GM12878 (cell line): ENCODE results near the gene TRPM3. TPM values are rescaled to one million over a fixed set of nuclear protein-coding genes. Genes with fewer than 3 reads are reported as not detected.

Experiments used
- ATAC-seq: fragments of 200-7000 bp; cut with Tn5 transposase; 3 replicates; pipeline ENCODE4 v1.9.1; 2020; ENCODE audit warnings: mild to moderate bottlenecking, moderate library complexity
- BruUV-seq: library from RNA; stranded (reverse); fragments of 400-500 nt; replicated peaks from 2 replicates; lab custom pipeline; 2021; lab: Mats Ljungman, UMichigan
- CTCF ChIA-PET: fragments of 300-600 bp; sonication (Branson Sonifier 250); formaldehyde crosslinking; extraction: SDS; loops from one replicate; lab custom pipeline; 2021; ENCODE audit warnings: inconsistent platforms; lab: Yijun Ruan, JAX
- POLR2A ChIA-PET: fragments of 350-600 bp; formaldehyde crosslinking; extraction: SDS; loops from one replicate; lab custom pipeline; 2021; ENCODE audit warnings: inconsistent platforms; lab: Charles Lee
- RAD21 ChIA-PET: fragments of 300-600 bp; sonication (Branson Sonifier 250); formaldehyde crosslinking; loops from one replicate; lab custom pipeline; 2023; ENCODE audit warnings: antibody characterized with exemption; ENCODE audit not compliant: unreplicated experiment; lab: Charles Lee
- SMC1A ChIA-PET: fragments of 300-600 bp; sonication (Branson Sonifier 250); formaldehyde crosslinking; loops from one replicate; lab custom pipeline; 2023; ENCODE audit not compliant: unreplicated experiment, uncharacterized antibody; lab: Charles Lee
- DNase-seq: peaks from one replicate; pipeline ENCODE4 v3.0.0-alpha.2; 2011; ENCODE audit warnings: low read depth, low spot score
- FAIRE-seq: peaks from 3 replicates; lab custom pipeline; 2011; peaks lifted over from hg19 to GRCh38; lab: Jason Lieb, UNC
- H2AFZ ChIP-seq: 2 replicates; pipeline ENCODE4 v1.6.0; 2011; ENCODE audit warnings: low read depth, low read length, control low read depth; ENCODE audit not compliant: control insufficient read depth
- H3K27ac ChIP-seq: 2 replicates; pipeline ENCODE4 v1.5.1; 2011; ENCODE audit warnings: control low read depth; ENCODE audit not compliant: control insufficient read depth, insufficient read depth
- H3K27me3 ChIP-seq, 2 experiments: replicated peaks in 1 of 2; 2 replicates each; pipeline versions ENCODE4 v1.6.0 to v1.6.1; 2011; ENCODE audit warnings: low read length in 1 of 2; ENCODE audit not compliant: control insufficient read depth in 2 of 2, insufficient read depth in 2 of 2
- H3K36me3 ChIP-seq, 2 experiments: 2 replicates each; pipeline ENCODE4 v1.5.1; 2011; ENCODE audit warnings: low read length in 1 of 2; ENCODE audit not compliant: control insufficient read depth in 2 of 2, insufficient read depth in 2 of 2
- H3K4me1 ChIP-seq: 2 replicates; pipeline ENCODE4 v1.6.1; 2011; ENCODE audit warnings: mild to moderate bottlenecking, low read length, moderate library complexity, mixed read lengths; ENCODE audit not compliant: control insufficient read depth, insufficient read depth
- H3K4me2 ChIP-seq: 2 replicates; pipeline ENCODE4 v1.6.0; 2011; ENCODE audit warnings: control low read depth; ENCODE audit not compliant: control insufficient read depth, insufficient read depth
- H3K4me3 ChIP-seq: fragments of 200-600 bp; sonication (generic); 2 replicates; pipeline ENCODE4 v1.5.1; 2016
- H3K79me2 ChIP-seq: 2 replicates; pipeline ENCODE4 v1.6.0; 2011; ENCODE audit warnings: low read length; ENCODE audit not compliant: control insufficient read depth, insufficient read depth
- H3K9ac ChIP-seq: 2 replicates; pipeline ENCODE4 v1.8.0; 2011; ENCODE audit warnings: low read length, control low read depth, mixed read lengths; ENCODE audit not compliant: control insufficient read depth, insufficient read depth
- H3K9me3 ChIP-seq: replicated peaks from 3 replicates; pipeline ENCODE4 v1.5.1; 2011; ENCODE audit warnings: mild to moderate bottlenecking, low read length; ENCODE audit not compliant: control insufficient read depth, insufficient read depth
- H4K20me1 ChIP-seq: 2 replicates; pipeline ENCODE4 v1.6.0; 2011; ENCODE audit not compliant: control insufficient read depth, insufficient read depth
- CEBPB ChIP-seq, 2 experiments: fragments of 150-350 bp in 1 of 2; IDR thresholded peaks; 2 replicates each; pipeline ENCODE4 v1.6.1; 2012 to 2014; ENCODE audit warnings: low read depth in 2 of 2, low read length in 2 of 2, borderline replicate concordance in 1 of 2, inconsistent platforms in 1 of 2
- CHD2 ChIP-seq: IDR thresholded peaks from 2 replicates; pipeline ENCODE4 v1.6.1; 2011; ENCODE audit warnings: low read depth, low read length, improper control_type of control experiment, borderline replicate concordance
- EED ChIP-seq: sonication (generic); IDR thresholded peaks from 2 replicates; pipeline ENCODE4 v1.6.1; 2016; ENCODE audit warnings: antibody characterized with exemption, low read depth
- POLR2A ChIP-seq: IDR thresholded peaks from 2 replicates; pipeline ENCODE4 v1.6.1; 2011; ENCODE audit warnings: low read depth, mild to moderate bottlenecking, low read length
- POLR2AphosphoS2 ChIP-seq: IDR thresholded peaks from 2 replicates; pipeline ENCODE4 v1.6.1; 2011; ENCODE audit warnings: low read depth, mild to moderate bottlenecking, low read length, improper control_type of control experiment, moderate library complexity
- RFX5 ChIP-seq: IDR thresholded peaks from 2 replicates; pipeline ENCODE4 v1.6.1; 2011; ENCODE audit warnings: low read depth, low read length, improper control_type of control experiment
- SREBF1 ChIP-seq: IDR thresholded peaks from 2 replicates; pipeline ENCODE4 v1.6.1; 2012; ENCODE audit warnings: mild to moderate bottlenecking, low read length
- ZBTB4 ChIP-seq: fragments of 450-650 bp; formaldehyde crosslinking; IDR thresholded peaks from 2 replicates; pipeline ENCODE4 v1.4.0; 2022; ENCODE audit warnings: mild to moderate bottlenecking, moderate library complexity
- ZNF592 ChIP-seq: fragments of 450-650 bp; IDR thresholded peaks from 2 replicates; pipeline ENCODE4 v1.6.1; 2017; ENCODE audit warnings: mild to moderate bottlenecking, moderate library complexity
- WGBS: methylation state at CpG from one replicate; pipeline ENCODE4 v1.1.6; 2016; ENCODE audit warnings: low lambda C conversion rate; ENCODE audit not compliant: insufficient replicate concordance, insufficient coverage; ENCODE audit errors: missing lambda C conversion rate; 5-methylcytosine and 5-hydroxymethylcytosine counted together
- in situ Hi-C: fragments of 300-500 bp; cut with MboI; formaldehyde crosslinking; loops from 9 replicates; pipeline ENCODE4 v1.14.3; 2018; ENCODE audit warnings: mixed read lengths
- intact Hi-C: fragments of 100-400 bp; cut with micrococcal nuclease; formaldehyde crosslinking; loops from one replicate; pipeline ENCODE4 v1.14.2; 2022; ENCODE audit not compliant: unreplicated experiment
- polyA plus RNA-seq, 11 experiments: library from polyadenylated mRNA; depleted of rRNA in 4 of 11; unstranded in 6 of 11; stranded (reverse) in 5 of 11; fragments of >200 nt; fragmentation: Nextera tagmentation in 4 of 11; fragmentation: Illumina TruSeq in 1 of 11; extraction: Ambion mirVana in 4 of 11; extraction: Trizol in 1 of 11; gene quantifications; 1 replicate in 1 of 11; 2 replicates in 10 of 11; pipeline versions ENCODE4 v1.2.1 to v1.2.3, GENCODE V29; 2011 to 2016; ENCODE audit warnings: inconsistent platforms in 2 of 11, missing spikeins in 2 of 11, low read depth in 1 of 11
- total RNA-seq, 4 experiments: library from RNA; depleted of rRNA in 3 of 4; stranded (reverse); fragments of >200 nt in 3 of 4; fragmentation: Illumina TruSeq in 1 of 4; extraction: Trizol in 1 of 4; gene quantifications; 2 replicates each; pipeline versions ENCODE4 v1.2.1 to v1.2.3, GENCODE V29; 2013 to 2021

TRPM3 gene
- total and polyA plus RNA-seq, 10 of the 15 experiments (the other 5 are each of a cell fraction or from before 2014, with no cell fraction given), result not detected

GRCh38 chr9:70634696-70635095 lies 486.7 kb downstream of the TRPM3 start:
- ChIA-PET SMC1A (no interaction called here), POLR2A (no interaction called here), CTCF (interaction anchor here (0.9 to 1.4 kb wide), 3 partner anchors 10 to 104 kb away, joined by 3 to 4 read pairs (median 3); no protein-coding TSS in a partner anchor), RAD21 (no interaction called here)
- ATAC-seq (no peak), FAIRE-seq (no peak), DNase-seq (no peak)
- 89% methylated on average over 4 of the region's 4 CpGs for WGBS
- Histone ChIP-seq H3K9me3 (no peaks in the 10 kb centered on the region), H4K20me1 (no peaks in the 10 kb centered on the region), H3K4me3 (no peak overlapping the region), H3K4me2 (no peak overlapping the region), H3K36me3 (no peaks in the 10 kb centered on the region), H2AFZ (no peak overlapping the region), H3K27me3 (no peaks in the 10 kb centered on the region), H3K9ac (no peak overlapping the region), H3K27ac (no peak overlapping the region), H3K79me2 (no peaks in the 10 kb centered on the region), H3K4me1 (no peaks in the 10 kb centered on the region)
- no peak for TF ChIP-seq POLR2A
- in situ Hi-C loops, result no loop called here
- intact Hi-C loops, result no loop called here
- BruUV-seq, result no TSS peak

GRCh38 chr9:70630971-70631370 lies 490.4 kb downstream of the TRPM3 start:
- Histone ChIP-seq H3K4me1 (no peaks in the 10 kb centered on the region), H3K27me3 (no peaks in the 10 kb centered on the region), H3K4me2 (no peak overlapping the region), H2AFZ (no peak overlapping the region), H4K20me1 (no peaks in the 10 kb centered on the region), H3K4me3 (no peak overlapping the region), H3K9me3 (no peaks in the 10 kb centered on the region), H3K79me2 (no peaks in the 10 kb centered on the region), H3K9ac (no peak overlapping the region), H3K27ac (no peak overlapping the region), H3K36me3 (no peaks in the 10 kb centered on the region)
- 48% methylated on average over 3 of the region's 3 CpGs for WGBS
- ChIA-PET SMC1A (no interaction called here), POLR2A (no interaction called here), CTCF (interaction anchor here (3.8 kb wide), 1 partner anchor 9 kb away, joined by 21 read pairs; no protein-coding TSS in a partner anchor), RAD21 (no interaction called here)
- ATAC-seq, result no peak
- intact Hi-C loops, result no loop called here
- FAIRE-seq, result no peak
- no TSS peak for BruUV-seq
- TF ChIP-seq CEBPB (IDR thresholded peaks at IDR 0.05; ENCODE audit: borderline replicate concordance in 1 of 2, low read depth in 2 of 2, low read length in 2 of 2), result no peak
- TF ChIP-seq POLR2AphosphoS2, result no peak
- no peak for TF ChIP-seq RFX5
- TF ChIP-seq EED, result no peak
- TF ChIP-seq CHD2, result no peak
- no peak for TF ChIP-seq ZNF592
- no peak for TF ChIP-seq ZBTB4 (CRISPR knock-in tag)
- TF ChIP-seq SREBF1, result no peak
- TF ChIP-seq, all 136 proteins: peak for 0
- in situ Hi-C loops, result no loop called here
- no peak for DNase-seq
